GM18951 (cell line): ENCODE measurements around the gene IL13RA2.

Experiments used
- POLR2A ChIP-seq: IDR thresholded peaks from 4 replicates; pipeline ENCODE4 v1.6.1; 2011; ENCODE audit warnings: mild to moderate bottlenecking; ENCODE audit not compliant: insufficient read length, insufficient read depth; ENCODE audit errors: extremely low read depth
- in situ Hi-C: fragments of 300-500 bp; cut with MboI; formaldehyde crosslinking; loops from one replicate; pipeline ENCODE4 v1.12.0; 2022; ENCODE audit warnings: low sequenced_read_pairs, mixed read lengths, inconsistent platforms; ENCODE audit not compliant: unreplicated experiment

Gene IL13RA2

GRCh38 chrX:115029440-115029839 lies 12.0 kb upstream of the IL13RA2 start:
- TF ChIP-seq POLR2A: no peak

GRCh38 chrX:115023811-115024210 lies 6.4 kb upstream of the IL13RA2 start:
- in situ Hi-C loops: no loop called here
- no peak for TF ChIP-seq POLR2A

More at GRCh38 chrX:115029440-115029839, 12.0 kb upstream of the IL13RA2 start:
- in situ Hi-C loops: no loop called here

- in situ Hi-C loops: no loop called here
- no peak for TF ChIP-seq POLR2A
Observed at GRCh38 chrX:115023139-115023538, 5.7 kb upstream of the IL13RA2 start.

GRCh38 chrX:115021121-115021520 lies 3.7 kb upstream of the IL13RA2 start:
- TF ChIP-seq POLR2A: no peak
- in situ Hi-C loops: no loop called here

- no peak for TF ChIP-seq POLR2A
- in situ Hi-C loops: no loop called here
Observed at GRCh38 chrX:115018944-115019343, 1.5 kb upstream of the IL13RA2 start.

GRCh38 chrX:115018040-115018647 lies 728 bp upstream of the IL13RA2 start:
- in situ Hi-C loops: no loop called here
- TF ChIP-seq POLR2A: no peak

GRCh38 chrX:115013705-115014104 lies 3.7 kb downstream of the IL13RA2 start:
- no peak for TF ChIP-seq POLR2A
- in situ Hi-C loops: no loop called here

- in situ Hi-C loops: no loop called here
- no peak for TF ChIP-seq POLR2A
Observed at GRCh38 chrX:115011428-115011827, 6.0 kb downstream of the IL13RA2 start.

- in situ Hi-C loops: no loop called here
Observed at GRCh38 chrX:114999906-115000305, 17.5 kb downstream of the IL13RA2 start.

GRCh38 chrX:114997779-114998178 lies 19.6 kb downstream of the IL13RA2 start:
- in situ Hi-C loops: no loop called here
- no peak for TF ChIP-seq POLR2A

More at GRCh38 chrX:114999906-115000305, 17.5 kb downstream of the IL13RA2 start:
- no peak for TF ChIP-seq POLR2A

GRCh38 chrX:114985967-114986592 lies 31.3 kb downstream of the IL13RA2 start:
- no peak for TF ChIP-seq POLR2A
- in situ Hi-C loops: no loop called here

GRCh38 chrX:114976292-114976691 lies 41.1 kb downstream of the IL13RA2 start:
- no peak for TF ChIP-seq POLR2A
- in situ Hi-C loops: no loop called here

GRCh38 chrX:114973013-114973412 lies 44.4 kb downstream of the IL13RA2 start:
- no peak for TF ChIP-seq POLR2A
- in situ Hi-C loops: no loop called here

GRCh38 chrX:114970806-114971205 lies 46.6 kb downstream of the IL13RA2 start:
- in situ Hi-C loops: no loop called here
- no peak for TF ChIP-seq POLR2A
